ENCODE results near the gene ASAH2. TPM values are rescaled to one million over a fixed set of nuclear protein-coding genes. Genes with fewer than 3 reads are reported as not detected.

ASAH2 gene
- total and polyA plus RNA-seq, 2 donors from 2014 or later: 0.45 to 1.3 TPM

DNA sequence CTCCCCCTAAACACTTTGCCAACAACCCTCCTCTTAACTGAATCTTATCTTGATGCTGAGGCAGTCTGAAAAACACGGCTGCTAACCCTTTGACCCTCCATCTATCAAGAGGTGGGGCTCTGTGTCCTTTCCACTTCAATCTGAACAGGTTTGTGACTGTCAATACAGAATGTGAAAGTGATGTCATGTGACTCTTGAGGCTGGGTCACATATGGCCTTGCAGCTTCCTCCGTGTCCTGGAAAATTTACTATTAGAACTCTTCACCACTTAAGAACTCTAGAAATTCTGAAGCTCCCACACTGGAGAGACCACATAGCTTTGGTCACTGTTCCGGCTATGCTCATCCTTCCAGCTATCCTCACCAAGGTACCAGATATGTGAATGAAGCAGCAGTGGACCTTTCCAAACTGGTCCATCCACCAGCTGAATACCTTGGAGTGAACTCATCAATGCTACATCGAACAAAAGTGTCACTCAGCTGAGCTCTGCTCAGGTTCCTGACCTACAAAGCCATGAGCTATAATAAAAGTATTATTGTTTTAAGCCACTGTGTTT lies 30.7 kb upstream of the ASAH2 start:
- no peak for FAIRE-seq
- no peak overlapping the region for H3K9ac ChIP-seq (ENCODE audit: low read length in 3 of 3)
- no peaks in the 10 kb centered on the region for H3K4me1 ChIP-seq (ENCODE audit: control insufficient read depth in 2 of 3, insufficient read depth in 2 of 3, low read depth in 1 of 3, low read length in 3 of 3)
- H3K27me3 ChIP-seq (ENCODE audit: control insufficient read depth, insufficient read depth, low read length): no peaks in the 10 kb centered on the region
- intact Hi-C loops (cut with DNase I): no loop called here
- no peaks in the 10 kb centered on the region for H3K9me3 ChIP-seq (ENCODE audit: control insufficient read depth in 2 of 3, insufficient read depth in 1 of 3, low read length in 3 of 3)
- no peaks in the 10 kb centered on the region for H3K36me3 ChIP-seq (ENCODE audit: control insufficient read depth in 2 of 3, insufficient read depth in 3 of 3, low read length in 3 of 3)
- no peak overlapping the region for H3K27ac ChIP-seq (ENCODE audit: low read depth in 2 of 2, low read length in 2 of 2)
- H3K4me3 ChIP-seq (ENCODE audit: low read length in 3 of 3): no peak overlapping the region
- DNase-seq: no peak
- TF ChIP-seq, protein P1, sequence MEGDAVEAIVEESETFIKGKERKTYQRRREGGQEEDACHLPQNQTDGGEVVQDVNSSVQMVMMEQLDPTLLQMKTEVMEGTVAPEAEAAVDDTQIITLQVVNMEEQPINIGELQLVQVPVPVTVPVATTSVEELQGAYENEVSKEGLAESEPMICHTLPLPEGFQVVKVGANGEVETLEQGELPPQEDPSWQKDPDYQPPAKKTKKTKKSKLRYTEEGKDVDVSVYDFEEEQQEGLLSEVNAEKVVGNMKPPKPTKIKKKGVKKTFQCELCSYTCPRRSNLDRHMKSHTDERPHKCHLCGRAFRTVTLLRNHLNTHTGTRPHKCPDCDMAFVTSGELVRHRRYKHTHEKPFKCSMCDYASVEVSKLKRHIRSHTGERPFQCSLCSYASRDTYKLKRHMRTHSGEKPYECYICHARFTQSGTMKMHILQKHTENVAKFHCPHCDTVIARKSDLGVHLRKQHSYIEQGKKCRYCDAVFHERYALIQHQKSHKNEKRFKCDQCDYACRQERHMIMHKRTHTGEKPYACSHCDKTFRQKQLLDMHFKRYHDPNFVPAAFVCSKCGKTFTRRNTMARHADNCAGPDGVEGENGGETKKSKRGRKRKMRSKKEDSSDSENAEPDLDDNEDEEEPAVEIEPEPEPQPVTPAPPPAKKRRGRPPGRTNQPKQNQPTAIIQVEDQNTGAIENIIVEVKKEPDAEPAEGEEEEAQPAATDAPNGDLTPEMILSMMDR (IDR thresholded peaks at IDR 0.05; ENCODE audit: borderline replicate concordance, extremely low read depth, insufficient read depth): no peak

DNA sequence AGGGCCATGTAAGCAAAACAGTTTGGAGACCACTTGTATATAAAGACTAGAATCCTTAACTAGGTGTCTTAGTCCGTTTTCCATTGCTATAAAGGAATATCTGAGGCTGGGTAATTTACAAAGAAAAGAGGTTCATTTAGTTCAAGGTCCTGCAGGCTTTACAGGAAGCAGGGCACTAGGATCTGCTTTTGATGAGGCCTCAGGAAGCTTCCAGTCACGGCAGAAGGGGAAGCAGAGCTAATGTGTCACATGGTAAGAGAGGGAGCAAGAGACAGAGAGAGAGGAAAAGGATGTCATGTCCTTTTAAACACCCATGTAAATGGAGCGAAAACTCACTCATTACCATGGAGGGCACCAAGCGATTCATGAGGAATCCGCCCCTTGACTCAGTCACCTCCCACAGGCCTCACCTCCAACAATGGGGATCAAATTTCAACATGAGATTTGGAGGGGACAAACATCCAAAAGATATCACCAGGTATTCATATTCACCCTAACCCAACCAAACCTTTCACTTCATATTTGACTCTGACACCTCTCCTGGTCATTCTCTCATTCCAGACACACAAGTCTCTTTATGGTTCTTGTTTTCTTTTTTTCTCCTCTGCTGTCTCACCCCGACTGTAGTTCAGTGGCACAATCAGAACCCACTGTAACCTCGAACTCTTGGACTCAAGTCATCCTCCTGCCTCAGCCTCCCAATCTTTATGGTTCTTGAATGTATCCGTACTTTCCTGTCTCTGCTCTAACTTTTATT lies 30.1 kb upstream of the ASAH2 start:
- DNase-seq: no peak
- H3K9ac ChIP-seq (ENCODE audit: low read length in 3 of 3): no peak overlapping the region
- TF ChIP-seq, protein P1 (IDR thresholded peaks at IDR 0.05; ENCODE audit: borderline replicate concordance, extremely low read depth, insufficient read depth): no peak
- H3K27me3 ChIP-seq (ENCODE audit: control insufficient read depth, insufficient read depth, low read length): no peaks in the 10 kb centered on the region
- no peak overlapping the region for H3K27ac ChIP-seq (ENCODE audit: low read depth in 2 of 2, low read length in 2 of 2)
- no peak for FAIRE-seq
- intact Hi-C loops (cut with DNase I): no loop called here
- no peaks in the 10 kb centered on the region for H3K9me3 ChIP-seq (ENCODE audit: control insufficient read depth in 2 of 3, insufficient read depth in 1 of 3, low read length in 3 of 3)
- no peak overlapping the region for H3K4me3 ChIP-seq (ENCODE audit: low read length in 3 of 3)
- no peaks in the 10 kb centered on the region for H3K36me3 ChIP-seq (ENCODE audit: control insufficient read depth in 2 of 3, insufficient read depth in 3 of 3, low read length in 3 of 3)
- H3K4me1 ChIP-seq (ENCODE audit: control insufficient read depth in 2 of 3, insufficient read depth in 2 of 3, low read depth in 1 of 3, low read length in 3 of 3): no peaks in the 10 kb centered on the region

DNA sequence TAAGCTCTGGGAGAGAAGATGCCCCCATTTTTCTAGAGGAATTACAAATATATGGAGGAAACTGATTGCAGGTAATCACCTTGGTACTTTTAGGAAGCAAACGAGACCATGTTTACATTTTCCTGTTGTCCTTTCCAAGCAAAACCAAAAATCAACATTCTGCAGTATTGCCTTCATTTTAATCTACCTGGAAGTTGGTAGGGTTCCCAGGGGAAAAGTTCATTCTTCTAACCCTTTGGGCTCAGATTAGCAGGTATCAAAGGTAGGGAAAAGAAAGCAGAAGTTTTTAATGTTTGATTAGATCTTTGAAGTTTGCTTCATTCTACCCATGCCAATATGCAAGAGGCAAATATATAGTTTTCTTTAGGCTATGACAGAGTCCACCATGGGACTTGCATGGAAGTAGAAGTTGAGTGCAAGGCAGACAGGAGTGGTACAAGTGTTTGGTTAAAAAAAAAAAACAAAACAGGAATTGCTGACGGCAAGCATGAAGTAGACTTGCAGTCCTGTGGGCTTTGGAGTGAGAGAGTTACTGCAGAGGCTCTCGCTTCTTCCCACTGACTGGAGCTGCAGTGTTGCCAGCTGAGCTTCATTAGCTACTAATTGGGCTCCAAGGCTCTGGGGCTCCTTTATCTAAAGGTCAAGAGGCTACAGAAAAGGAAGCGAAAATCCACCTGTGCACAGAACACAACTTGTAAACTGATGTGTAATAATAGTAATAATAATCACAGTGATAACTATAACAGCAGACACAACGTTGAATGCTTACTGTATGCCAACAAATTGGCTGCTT lies 28.9 kb upstream of the ASAH2 start:
- FAIRE-seq (no peak), DNase-seq (no peak)
- no peaks in the 10 kb centered on the region for H3K27me3 ChIP-seq (ENCODE audit: control insufficient read depth, insufficient read depth, low read length)
- no peaks in the 10 kb centered on the region for H3K4me1 ChIP-seq (ENCODE audit: control insufficient read depth in 2 of 3, insufficient read depth in 2 of 3, low read depth in 1 of 3, low read length in 3 of 3)
- H3K4me3 ChIP-seq (ENCODE audit: low read length in 3 of 3): no peak overlapping the region
- H3K9me3 ChIP-seq (ENCODE audit: control insufficient read depth in 2 of 3, insufficient read depth in 1 of 3, low read length in 3 of 3): no peaks in the 10 kb centered on the region
- intact Hi-C loops (cut with DNase I): no loop called here
- H3K36me3 ChIP-seq (ENCODE audit: control insufficient read depth in 2 of 3, insufficient read depth in 3 of 3, low read length in 3 of 3): no peaks in the 10 kb centered on the region
- TF ChIP-seq, protein P1 (IDR thresholded peaks at IDR 0.05; ENCODE audit: borderline replicate concordance, extremely low read depth, insufficient read depth): no peak
- no peak overlapping the region for H3K9ac ChIP-seq (ENCODE audit: low read length in 3 of 3)
- H3K27ac ChIP-seq (ENCODE audit: low read depth in 2 of 2, low read length in 2 of 2): no peak overlapping the region

Data from kidney (tissue), 14 donors.